ACC112 (cell line): ENCODE measurements around the gene BRSK2.

ENCODE experiments used
- H2AFZ ChIP-seq: fragments of 200-600 bp; sonication (generic); one replicate; pipeline ENCODE4 v1.6.0; 2017; ENCODE audit warnings: antibody characterized with exemption, low read length; ENCODE audit not compliant: unreplicated experiment
- H3K27ac ChIP-seq: fragments of 200-600 bp; sonication (generic); 2 replicates; pipeline ENCODE4 v1.5.1; 2014; ENCODE audit warnings: low read depth, mild to moderate bottlenecking, antibody characterized with exemption, low read length, moderate library complexity
- H3K27me3 ChIP-seq: fragments of 200-600 bp; sonication (generic); 2 replicates; pipeline ENCODE4 v1.6.1; 2014; ENCODE audit warnings: mild to moderate bottlenecking, antibody characterized with exemption, low read length, moderate library complexity, mixed read lengths; ENCODE audit not compliant: insufficient read depth
- H3K36me3 ChIP-seq: fragments of 200-600 bp; sonication (generic); 2 replicates; pipeline ENCODE4 v1.6.1; 2016; ENCODE audit warnings: mild to moderate bottlenecking, antibody characterized with exemption, low read length, moderate library complexity, mixed read lengths; ENCODE audit not compliant: insufficient read depth
- H3K4me1 ChIP-seq: fragments of 200-600 bp; sonication (generic); one replicate; pipeline ENCODE4 v1.6.1; 2016; ENCODE audit warnings: low read length, mixed read lengths; ENCODE audit not compliant: insufficient read depth, unreplicated experiment, control insufficient read depth
- H3K4me3 ChIP-seq: fragments of 200-600 bp; sonication (generic); 2 replicates; pipeline ENCODE4 v1.5.1; 2014; ENCODE audit warnings: mild to moderate bottlenecking, low read depth, low read length
- H3K79me2 ChIP-seq: fragments of 200-600 bp; sonication (generic); one replicate; pipeline ENCODE4 v1.6.0; 2016; ENCODE audit warnings: low read length; ENCODE audit not compliant: control insufficient read depth, unreplicated experiment, insufficient read depth

The BRSK2 gene

GRCh38 chr11:1461826-1462697, 72.3 kb downstream of the BRSK2 start:
- Histone ChIP-seq H3K27me3 (no peaks in the 10 kb centered on the region), H3K4me1 (no peaks in the 10 kb centered on the region), H3K4me3 (no peak overlapping the region), H3K36me3 (no peaks in the 10 kb centered on the region), H3K27ac (no peak overlapping the region), H2AFZ (no peak overlapping the region), H3K79me2 (no peaks in the 10 kb centered on the region)

- Histone ChIP-seq H2AFZ (no peak overlapping the region), H3K79me2 (no peaks in the 10 kb centered on the region), H3K36me3 (no peaks in the 10 kb centered on the region), H3K4me1 (no peaks in the 10 kb centered on the region), H3K27ac (no peak overlapping the region), H3K27me3 (no peaks in the 10 kb centered on the region), H3K4me3 (no peak overlapping the region)
Measured at GRCh38 chr11:1462698-1462975, 72.9 kb downstream of the BRSK2 start.

GRCh38 chr11:1463056-1463455, 73.3 kb downstream of the BRSK2 start:
- Histone ChIP-seq H2AFZ (no peak overlapping the region), H3K36me3 (no peaks in the 10 kb centered on the region), H3K4me3 (no peak overlapping the region), H3K27me3 (no peaks in the 10 kb centered on the region), H3K4me1 (no peaks in the 10 kb centered on the region), H3K79me2 (no peaks in the 10 kb centered on the region), H3K27ac (no peak overlapping the region)

GRCh38 chr11:1466784-1467183, 77.0 kb downstream of the BRSK2 start:
- Histone ChIP-seq H3K27ac (no peak overlapping the region), H3K36me3 (no peaks in the 10 kb centered on the region), H3K4me3 (no peak overlapping the region), H3K4me1 (no peaks in the 10 kb centered on the region), H3K79me2 (no peaks in the 10 kb centered on the region), H2AFZ (no peak overlapping the region), H3K27me3 (no peaks in the 10 kb centered on the region)

GRCh38 chr11:1467270-1467669, 77.5 kb downstream of the BRSK2 start:
- H3K4me1 ChIP-seq, result no peaks in the 10 kb centered on the region
- no peak overlapping the region for H3K4me3 ChIP-seq
- no peaks in the 10 kb centered on the region for H3K36me3 ChIP-seq
- no peaks in the 10 kb centered on the region for H3K79me2 ChIP-seq
- H3K27me3 ChIP-seq, result no peaks in the 10 kb centered on the region
- H2AFZ ChIP-seq, result no peak overlapping the region
- no peak overlapping the region for H3K27ac ChIP-seq

- Histone ChIP-seq H2AFZ (no peak overlapping the region), H3K27me3 (no peaks in the 10 kb centered on the region), H3K36me3 (no peaks in the 10 kb centered on the region), H3K4me3 (no peak overlapping the region), H3K4me1 (no peaks in the 10 kb centered on the region), H3K27ac (no peak overlapping the region), H3K79me2 (no peaks in the 10 kb centered on the region)
Measured at GRCh38 chr11:1468002-1468401, 78.3 kb downstream of the BRSK2 start.

- H3K27ac ChIP-seq, result no peak overlapping the region
- H3K4me1 ChIP-seq, result no peaks in the 10 kb centered on the region
- H3K36me3 ChIP-seq, result no peaks in the 10 kb centered on the region
- H3K27me3 ChIP-seq, result no peaks in the 10 kb centered on the region
- no peak overlapping the region for H3K4me3 ChIP-seq
- no peak overlapping the region for H2AFZ ChIP-seq
- H3K79me2 ChIP-seq, result no peaks in the 10 kb centered on the region
Measured at GRCh38 chr11:1468473-1469066, 78.8 kb downstream of the BRSK2 start.

- H3K27ac ChIP-seq, result no peak overlapping the region
- H3K36me3 ChIP-seq, result no peaks in the 10 kb centered on the region
- no peak overlapping the region for H3K4me3 ChIP-seq
- no peaks in the 10 kb centered on the region for H3K4me1 ChIP-seq
- H3K27me3 ChIP-seq, result no peaks in the 10 kb centered on the region
- H2AFZ ChIP-seq, result no peak overlapping the region
- H3K79me2 ChIP-seq, result no peaks in the 10 kb centered on the region
Measured at GRCh38 chr11:1469287-1469910, 79.7 kb downstream of the BRSK2 start.

- Histone ChIP-seq H3K4me3 (no peak overlapping the region), H3K4me1 (no peaks in the 10 kb centered on the region), H3K36me3 (no peaks in the 10 kb centered on the region), H3K79me2 (no peaks in the 10 kb centered on the region), H3K27ac (no peak overlapping the region), H2AFZ (no peak overlapping the region), H3K27me3 (no peaks in the 10 kb centered on the region)
Measured at GRCh38 chr11:1469911-1470680, 80.4 kb downstream of the BRSK2 start.

- no peaks in the 10 kb centered on the region for H3K4me1 ChIP-seq
- no peak overlapping the region for H3K4me3 ChIP-seq
- no peaks in the 10 kb centered on the region for H3K36me3 ChIP-seq
- no peak overlapping the region for H3K27ac ChIP-seq
- H3K27me3 ChIP-seq, result no peaks in the 10 kb centered on the region
- no peaks in the 10 kb centered on the region for H3K79me2 ChIP-seq
- H2AFZ ChIP-seq, result no peak overlapping the region
Measured at GRCh38 chr11:1470681-1471611, 81.2 kb downstream of the BRSK2 start.
